ENCODE measurements around the gene PECR.

The PECR gene

GRCh38 chr2:216081487-216082116, at the start of gene PECR, which contains the start of gene TMEM169:
TSS of gene PECR (minus strand) at chr2:216081809. CDS start at chr2:216081741, 68 bp downstream.
TSS of gene TMEM169 (plus strand) at chr2:216081919. CDS start at chr2:216095964, 14,045 bp downstream.
- peak; percentile 77 for DNase-seq

DNA sequence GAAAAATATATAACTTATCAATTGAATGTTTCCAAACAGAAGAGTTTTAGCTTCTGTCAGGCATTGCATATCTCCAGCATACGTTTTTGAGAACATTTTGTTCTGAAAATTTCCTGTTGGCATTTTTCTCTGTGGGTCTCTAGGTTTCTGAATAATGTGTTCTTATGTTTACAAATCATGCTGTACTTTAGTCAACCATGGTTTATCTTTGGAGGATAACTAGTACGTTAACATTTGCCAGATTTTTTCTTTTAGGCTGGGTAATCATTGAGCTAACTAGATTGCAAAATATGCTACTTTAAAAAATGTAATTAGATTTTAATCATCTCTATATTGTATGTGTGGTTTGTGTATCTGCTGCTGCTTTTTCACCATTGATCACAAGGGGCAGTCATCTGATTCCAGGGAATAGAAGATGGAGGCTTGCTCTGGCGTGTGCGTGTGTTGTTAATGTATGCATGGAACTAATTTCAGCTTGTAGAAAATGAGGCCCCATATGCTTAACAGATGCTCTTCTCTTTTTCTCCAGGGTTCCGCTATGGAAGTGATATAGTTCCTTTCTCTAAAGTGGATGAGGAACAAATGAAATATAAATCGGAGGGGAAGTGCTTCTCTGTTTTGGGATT, 48.9 kb upstream of the PECR start:
- no peak for DNase-seq

- no peak for DNase-seq
Measured at GRCh38 chr2:216126943-216127342, 45.3 kb upstream of the PECR start.

GRCh38 chr2:216121255-216121654, 39.6 kb upstream of the PECR start:
- DNase-seq: no peak

DNA sequence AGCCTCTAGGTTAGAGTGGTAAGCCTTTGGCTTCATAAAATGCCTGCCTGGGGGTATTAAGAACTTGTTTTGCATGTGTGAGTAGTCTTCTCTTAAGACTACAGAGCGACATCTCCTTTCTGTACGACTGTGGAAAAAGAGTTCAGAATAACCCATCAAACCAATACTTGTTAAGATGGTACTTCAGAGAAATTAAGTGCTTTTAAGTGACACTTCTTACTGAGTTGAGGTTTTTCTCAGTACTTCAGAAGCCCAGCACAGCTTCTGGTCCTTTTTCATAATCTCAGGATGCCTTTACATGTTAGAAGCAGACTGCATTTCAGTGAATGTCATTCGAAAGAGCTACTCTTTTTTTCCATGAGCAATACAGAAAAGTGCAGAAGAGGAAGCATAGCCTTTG, 38.4 kb upstream of the PECR start:
- no peak for DNase-seq

- no peak for DNase-seq
Measured at GRCh38 chr2:216119146-216119545, 37.5 kb upstream of the PECR start.

DNA sequence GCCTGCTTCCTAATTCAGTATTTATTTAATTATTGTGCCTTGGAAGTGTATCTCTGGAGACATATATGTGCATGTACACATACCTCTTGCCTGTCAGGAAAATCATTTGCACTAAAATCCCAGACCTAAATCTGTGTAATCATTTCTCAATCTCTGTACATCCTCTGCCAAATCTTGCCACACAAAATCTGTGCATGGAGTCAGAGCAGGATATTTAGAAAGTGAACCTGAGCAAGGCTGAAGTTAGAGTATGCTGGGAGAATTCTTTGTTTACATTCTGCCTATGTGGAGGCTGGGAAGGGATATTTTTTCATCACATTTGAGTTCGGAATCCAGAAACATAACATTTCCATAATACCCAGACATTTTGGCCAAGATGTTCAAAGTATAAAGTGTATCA, 36.9 kb upstream of the PECR start:
- no peak for DNase-seq

DNA sequence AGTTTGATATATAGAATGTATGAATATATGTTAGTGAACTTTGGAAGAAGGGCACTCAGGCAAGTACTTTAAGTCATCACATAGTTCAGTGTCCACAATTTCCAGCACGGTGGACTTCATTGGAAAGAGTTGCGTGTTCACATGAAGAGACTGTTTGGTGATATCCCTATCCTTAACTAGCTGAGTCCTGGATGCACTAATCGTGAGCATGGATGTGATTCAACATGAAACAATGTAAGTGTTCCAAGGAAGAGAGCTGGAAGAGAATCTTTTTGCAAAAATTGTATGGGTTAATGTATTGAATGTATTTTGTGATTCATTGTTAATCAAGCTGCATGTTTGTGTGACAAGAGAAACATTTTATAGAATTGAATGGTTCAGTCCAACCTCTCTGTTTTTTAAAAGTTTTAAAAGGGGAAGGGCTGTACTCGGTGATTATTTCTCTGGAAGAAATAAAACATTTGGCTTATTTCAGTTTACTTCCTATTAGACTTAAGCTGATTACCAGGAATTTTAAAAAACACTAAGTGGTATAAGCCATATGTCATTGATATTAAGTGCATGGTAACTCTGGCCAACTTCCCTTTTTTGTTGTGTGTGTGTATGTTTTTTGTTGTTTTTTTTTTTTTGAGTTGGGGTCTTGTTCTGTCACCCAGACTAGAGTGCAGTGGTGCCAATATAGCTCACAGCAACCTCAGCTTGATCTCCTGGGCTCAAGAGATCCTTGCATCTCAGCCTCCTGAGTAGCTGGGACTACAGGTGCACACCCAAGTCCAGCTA, 36.1 kb upstream of the PECR start:
- DNase-seq: no peak

DNA sequence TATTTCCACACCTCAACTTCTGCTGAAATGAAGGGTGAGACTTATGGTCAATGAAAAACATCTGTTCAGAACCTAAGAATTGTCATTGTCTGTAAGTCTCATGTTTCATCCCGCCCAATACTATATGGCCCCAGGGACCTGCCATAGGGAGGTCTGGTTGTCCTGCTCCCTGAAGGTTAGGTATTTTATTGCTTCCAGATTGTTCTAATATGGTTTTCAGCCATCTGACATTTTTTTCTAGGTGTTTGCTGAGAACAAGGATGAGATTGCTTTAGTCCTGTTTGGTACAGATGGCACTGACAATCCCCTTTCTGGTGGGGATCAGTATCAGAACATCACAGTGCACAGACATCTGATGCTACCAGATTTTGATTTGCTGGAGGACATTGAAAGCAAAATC, 34.8 kb upstream of the PECR start:
- no peak for DNase-seq

GRCh38 chr2:216114714-216115531, 33.3 kb upstream of the PECR start:
- peak; percentile 100 for DNase-seq

GRCh38 chr2:216114382-216114713, 32.7 kb upstream of the PECR start:
- no peak for DNase-seq

GRCh38 chr2:216113572-216113971, 32.0 kb upstream of the PECR start:
- no peak for DNase-seq

DNA sequence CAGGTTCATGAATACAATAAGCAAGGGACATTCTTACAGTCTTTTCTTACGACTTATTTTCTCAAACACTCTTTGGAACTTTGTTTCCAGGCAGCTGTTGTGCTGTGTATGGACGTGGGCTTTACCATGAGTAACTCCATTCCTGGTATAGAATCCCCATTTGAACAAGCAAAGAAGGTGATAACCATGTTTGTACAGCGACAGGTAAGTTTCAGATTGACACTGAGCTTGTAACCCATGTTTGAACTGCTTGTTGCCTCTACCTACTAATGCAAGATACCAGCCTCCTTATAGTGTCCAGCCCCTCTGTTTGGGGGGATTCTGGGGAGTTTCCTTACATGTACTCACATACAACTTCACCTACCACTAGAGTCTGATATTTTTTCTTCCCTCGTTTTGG, 31.3 kb upstream of the PECR start:
- no peak for DNase-seq

GRCh38 chr2:216111122-216111521, 29.5 kb upstream of the PECR start:
- DNase-seq: no peak

DNA sequence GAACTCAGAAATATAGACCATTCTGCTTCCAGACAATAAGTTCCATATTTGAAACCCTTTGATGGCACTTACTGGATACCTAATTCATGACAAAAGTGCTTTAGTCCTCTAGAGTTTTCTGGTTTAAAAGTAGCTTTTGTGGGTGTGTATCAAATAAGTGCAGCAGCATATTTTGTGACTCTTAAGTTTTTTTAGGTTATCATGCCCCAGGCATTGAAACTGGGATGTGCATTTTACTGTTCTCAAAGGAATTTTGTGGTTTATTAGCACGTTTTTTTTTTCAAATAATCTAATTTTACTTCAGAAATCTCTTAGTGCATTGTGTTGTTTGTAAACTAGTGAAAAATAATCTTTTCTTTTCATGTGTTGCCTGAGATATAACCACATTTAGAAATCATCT, 29.0 kb upstream of the PECR start:
- no peak for DNase-seq

- peak; percentile 45 for DNase-seq
Measured at GRCh38 chr2:216109962-216110614, 28.5 kb upstream of the PECR start.

GRCh38 chr2:216108967-216109921, 27.6 kb upstream of the PECR start, which contains the start of gene XRCC5:
TSS of gene XRCC5 (plus strand) at chr2:216109348. CDS start at chr2:216109437, 89 bp downstream.
- peak; percentile 99 for DNase-seq

GRCh38 chr2:216108310-216108966, 26.8 kb upstream of the PECR start:
- peak; percentile 63 for DNase-seq

DNA sequence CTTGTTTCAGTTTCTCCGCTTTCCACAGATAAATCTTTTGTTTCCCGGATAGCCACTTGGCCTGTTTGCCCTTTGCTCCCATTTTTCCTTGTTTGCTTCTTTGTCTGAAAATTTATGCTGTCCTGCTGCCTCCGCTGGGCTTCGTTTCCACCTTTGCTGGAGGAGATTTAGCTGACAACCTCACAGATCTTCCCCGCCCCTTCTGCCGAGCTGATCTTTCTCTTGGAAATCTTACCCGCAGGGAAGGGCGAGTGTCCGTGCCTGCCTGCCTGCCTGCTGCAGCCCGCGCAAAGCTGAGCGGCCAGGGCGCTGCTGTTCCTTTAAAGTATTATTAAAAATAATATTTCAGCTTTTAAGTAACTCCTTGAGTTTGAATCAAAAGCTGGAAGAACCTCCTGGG, 26.2 kb upstream of the PECR start:
- peak; percentile 62 for DNase-seq

DNA sequence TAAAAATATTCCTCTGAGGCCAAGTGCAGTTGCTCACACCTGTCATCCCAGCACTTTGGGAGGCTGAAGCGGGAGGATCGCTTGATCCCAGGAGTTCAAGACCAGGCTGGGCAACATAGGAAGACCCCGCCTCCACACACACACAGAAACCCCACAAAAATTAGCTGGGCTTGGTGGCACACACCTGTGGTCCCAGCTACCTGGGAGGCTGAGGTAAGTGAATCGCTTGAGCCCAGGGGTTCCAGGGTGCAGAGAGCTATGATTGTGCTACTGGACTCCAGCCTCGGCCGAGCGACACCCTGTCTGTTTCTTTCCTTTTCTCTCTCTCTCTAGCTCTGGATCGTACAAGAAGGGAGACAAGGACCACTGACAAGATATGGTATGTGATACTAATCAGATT, 25.7 kb upstream of the PECR start:
- DNase-seq: no peak

DNA sequence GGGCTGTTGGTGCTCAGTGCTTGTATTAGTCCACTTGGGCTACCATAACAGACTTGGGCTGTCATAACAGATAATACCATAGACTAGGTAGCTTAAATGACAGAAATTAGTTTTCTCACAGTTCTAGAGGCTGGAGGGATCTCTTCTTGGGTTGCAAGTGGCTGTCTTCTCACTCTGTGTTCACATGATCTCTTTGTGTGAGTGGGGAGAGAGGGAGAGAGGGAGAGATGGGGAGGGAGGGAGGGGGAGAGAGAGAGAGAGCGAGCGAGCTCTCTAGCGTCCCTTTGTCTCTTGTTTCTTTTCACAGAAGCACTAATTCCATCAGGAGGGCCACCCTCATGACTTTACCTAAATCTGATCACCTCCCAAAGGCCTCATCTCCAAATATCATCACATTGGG, 23.1 kb upstream of the PECR start:
- no peak for DNase-seq
